CD4-positive, alpha-beta T cell (primary cell): ENCODE measurements around the gene ABR. TPM values are rescaled to one million over a fixed set of nuclear protein-coding genes. Genes with fewer than 3 reads are reported as not detected.

ENCODE experiments used
- ATAC-seq: fragments of 200-7000 bp; cut with Tn5 transposase; one replicate; pipeline ENCODE4 v1.10.0; 2022; ENCODE audit warnings: mild to moderate bottlenecking; ENCODE audit not compliant: poor library complexity
- CTCF ChIA-PET: fragments of 350-600 bp; sonication (Branson Sonifier 250); formaldehyde crosslinking; loops from one replicate; lab custom pipeline; 2021; ENCODE audit warnings: antibody characterized with exemption, inconsistent platforms; lab: Charles Lee
- POLR2A ChIA-PET: fragments of 350-600 bp; sonication (Branson Sonifier 250); formaldehyde crosslinking; loops from one replicate; lab custom pipeline; 2021; ENCODE audit warnings: antibody characterized with exemption, inconsistent platforms; lab: Charles Lee
- DNase-seq, 14 experiments: peaks; one replicate each; pipeline ENCODE4 v3.0.0-alpha.2; 2013 to 2020; ENCODE audit warnings: mixed read lengths in 2 of 14
- H3K27ac ChIP-seq, 2 donors: one replicate each; pipeline versions ENCODE4 v1.5.1 to v1.7.0; 2013; ENCODE audit warnings: low read length in 2 of 2, low read depth in 1 of 2, mild to moderate bottlenecking in 1 of 2
- H3K27me3 ChIP-seq, 2 experiments: 1 replicate in 1 of 2; 2 replicates in 1 of 2; pipeline versions ENCODE4 v1.6.1 to v1.7.0; 2013; ENCODE audit warnings: low read length in 2 of 2, control low read depth in 1 of 2, mild to moderate bottlenecking in 1 of 2, moderate library complexity in 1 of 2; ENCODE audit not compliant: insufficient read depth in 2 of 2, control insufficient read depth in 1 of 2
- H3K36me3 ChIP-seq: one replicate; pipeline ENCODE4 v1.6.1; 2013; ENCODE audit warnings: low read length, control low read depth; ENCODE audit not compliant: insufficient read depth
- H3K4me1 ChIP-seq: one replicate; pipeline ENCODE4 v1.6.1; 2013; ENCODE audit warnings: low read length, control low read depth; ENCODE audit not compliant: insufficient read depth
- H3K4me3 ChIP-seq: one replicate; pipeline ENCODE4 v1.5.1; 2013; ENCODE audit warnings: mild to moderate bottlenecking, low read length, moderate library complexity
- H3K9me3 ChIP-seq, 2 experiments: 1 replicate in 1 of 2; 2 replicates in 1 of 2; pipeline versions ENCODE4 v1.6.1 to v1.7.0; 2013; ENCODE audit warnings: low read length in 2 of 2, mild to moderate bottlenecking in 2 of 2, control low read depth in 1 of 2, moderate library complexity in 1 of 2; ENCODE audit not compliant: control insufficient read depth in 1 of 2, insufficient read depth in 1 of 2
- H3K27ac Mint-ChIP-seq: one replicate; pipeline ENCODE4 v1.8.0; 2020; ENCODE audit warnings: mixed read lengths
- H3K27me3 Mint-ChIP-seq: one replicate; pipeline ENCODE4 v1.8.0; 2021; ENCODE audit warnings: mixed read lengths
- H3K36me3 Mint-ChIP-seq: one replicate; pipeline ENCODE4 v1.8.0; 2021; ENCODE audit warnings: low read depth, mixed read lengths
- H3K4me1 Mint-ChIP-seq: one replicate; pipeline ENCODE4 v1.8.0; 2021; ENCODE audit warnings: low read depth, mixed read lengths
- H3K4me3 Mint-ChIP-seq: one replicate; pipeline ENCODE4 v1.8.0; 2020; ENCODE audit warnings: mild to moderate bottlenecking, mixed read lengths
- H3K9me3 Mint-ChIP-seq: one replicate; pipeline ENCODE4 v1.8.0; 2020; ENCODE audit warnings: mixed read lengths
- CTCF ChIP-seq: fragments of 200-600 bp; IDR thresholded peaks from one replicate; pipeline ENCODE4 v1.8.0; 2022; ENCODE audit warnings: antibody characterized with exemption, mild to moderate bottlenecking
- intact Hi-C, 2 experiments: fragments of 100-400 bp; cut with DNase I in 1 of 2; cut with micrococcal nuclease in 1 of 2; formaldehyde crosslinking; loops; one replicate each; pipeline versions ENCODE4 v1.15.1 to v1.9.0; 2023 to 2025; cut with DNase I, micrococcal nuclease
- total RNA-seq, 174 experiments: library from RNA in 2 of 174; stranded (reverse) in 2 of 174; gene quantifications; one replicate each; pipeline ENCODE4 v1.2.3 and lab custom pipeline; 2021 to 2026

The ABR gene
- total RNA-seq, 2 experiments from 2014 or later: 72.4 to 74.8 TPM

DNA sequence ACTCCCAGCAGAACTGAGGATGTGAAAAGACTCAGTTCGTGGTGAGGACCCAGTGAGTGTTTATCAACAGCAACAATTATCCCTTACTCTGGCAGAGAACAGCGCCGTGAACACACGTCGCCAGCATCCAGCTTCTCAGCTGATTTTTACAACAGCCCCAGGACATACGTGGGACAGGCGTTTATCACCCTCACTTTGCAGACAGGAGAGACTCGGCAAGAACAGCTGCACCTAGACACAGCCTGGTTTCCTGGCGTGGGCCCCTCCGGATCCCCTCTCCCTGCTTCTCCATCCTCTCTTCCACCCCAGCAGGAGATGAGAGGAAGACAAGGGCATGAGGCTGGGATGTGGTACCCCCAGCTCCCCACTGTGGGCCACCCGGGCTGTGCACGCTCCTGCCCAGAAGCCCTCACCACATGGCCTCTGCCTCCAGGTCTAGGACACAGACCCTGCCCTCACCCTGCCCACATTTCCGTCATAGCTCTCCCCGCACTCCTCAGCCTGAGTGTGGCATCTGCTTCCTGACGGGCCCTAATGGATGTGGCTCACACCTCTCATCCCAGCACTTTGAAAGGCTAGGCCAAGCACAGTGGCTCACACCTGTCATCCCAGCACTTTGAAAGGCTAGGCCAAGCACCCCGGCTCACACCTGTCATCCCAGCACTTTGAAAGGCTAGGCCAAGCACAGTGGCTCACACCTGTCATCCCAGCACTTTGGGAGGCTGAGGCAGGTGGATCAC lies 17.5 kb downstream of the ABR start:
- no peaks in the 10 kb centered on the region for H3K27me3 Mint-ChIP-seq
- no peak for TF ChIP-seq CTCF
- ATAC-seq (no peak), DNase-seq (no peak)
- CTCF ChIA-PET: no interaction called here
- intact Hi-C loops: no loop called here
- no peaks in the 10 kb centered on the region for H3K36me3 ChIP-seq
- POLR2A ChIA-PET: no interaction called here
- no peaks in the 10 kb centered on the region for H3K9me3 Mint-ChIP-seq
- H3K4me3 Mint-ChIP-seq: no peak overlapping the region
- no peak overlapping the region for H3K27ac ChIP-seq
- H3K4me1 ChIP-seq: no peaks in the 10 kb centered on the region
- H3K4me3 ChIP-seq: no peak overlapping the region
- no peaks in the 10 kb centered on the region for H3K4me1 Mint-ChIP-seq
- H3K9me3 ChIP-seq: no peaks in the 10 kb centered on the region
- no peak overlapping the region for H3K27ac Mint-ChIP-seq
- H3K36me3 Mint-ChIP-seq: no peaks in the 10 kb centered on the region
- no peaks in the 10 kb centered on the region for H3K27me3 ChIP-seq

- H3K36me3 ChIP-seq: no peaks in the 10 kb centered on the region
- no peak for ATAC-seq
- no peaks in the 10 kb centered on the region for H3K9me3 ChIP-seq
- no peak overlapping the region for H3K4me3 ChIP-seq
- DNase-seq: no peak
- no peaks in the 10 kb centered on the region for H3K27me3 ChIP-seq
- H3K4me3 Mint-ChIP-seq: no peak overlapping the region
- H3K36me3 Mint-ChIP-seq: no peaks in the 10 kb centered on the region
- H3K4me1 Mint-ChIP-seq: no peaks in the 10 kb centered on the region
- H3K9me3 Mint-ChIP-seq: no peaks in the 10 kb centered on the region
- ChIA-PET POLR2A (no interaction called here), CTCF (no interaction called here)
- no peak overlapping the region for H3K27ac Mint-ChIP-seq
- no peaks in the 10 kb centered on the region for H3K27me3 Mint-ChIP-seq
- TF ChIP-seq CTCF: no peak
- no peaks in the 10 kb centered on the region for H3K4me1 ChIP-seq
- H3K27ac ChIP-seq: no peak overlapping the region
- intact Hi-C loops: no loop called here
These were observed 19.0 kb downstream of the ABR start for GRCh38 chr17:1160591-1161390.

DNA sequence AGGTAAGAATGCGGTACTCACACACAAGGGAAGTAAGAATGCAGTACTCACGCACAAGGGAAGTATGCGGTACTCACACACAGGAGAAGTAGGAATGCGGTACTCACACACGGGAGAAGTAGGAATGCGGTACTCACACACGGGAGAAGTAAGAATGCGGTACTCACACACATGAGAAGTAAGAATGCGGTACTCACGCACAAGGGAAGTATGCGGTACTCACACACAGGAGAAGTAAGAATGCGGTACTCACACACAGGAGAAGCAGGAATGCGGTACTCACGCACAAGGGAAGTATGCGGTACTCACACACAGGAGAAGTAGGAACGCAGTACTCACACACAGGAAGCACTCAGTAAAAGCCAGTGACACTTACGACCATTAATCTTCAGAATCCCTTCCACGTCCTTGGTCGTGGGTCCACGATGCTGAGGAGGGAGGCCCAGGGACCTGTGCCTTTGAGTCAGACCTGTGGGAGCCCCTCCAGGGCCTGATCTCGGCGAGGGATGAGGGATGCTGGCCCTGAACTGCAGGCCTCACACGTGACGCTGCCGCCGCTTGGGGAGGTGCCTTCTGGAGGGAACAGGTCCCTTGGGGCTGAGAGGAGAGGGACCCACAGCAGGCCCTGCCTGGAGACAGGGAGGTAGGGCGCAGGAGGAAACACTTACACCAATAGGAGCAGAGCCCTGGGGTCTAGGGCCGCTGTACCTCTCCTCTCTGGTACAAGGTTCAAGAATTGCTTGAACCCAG lies 20.2 kb downstream of the ABR start:
- Histone ChIP-seq H3K27ac (no peak overlapping the region), H3K4me3 (no peak overlapping the region), H3K27me3 (no peaks in the 10 kb centered on the region), H3K4me1 (no peaks in the 10 kb centered on the region), H3K9me3 (no peaks in the 10 kb centered on the region), H3K36me3 (no peaks in the 10 kb centered on the region)
- intact Hi-C loops: no loop called here
- ChIA-PET POLR2A (no interaction called here), CTCF (no interaction called here)
- Mint-ChIP-seq H3K27me3 (no peaks in the 10 kb centered on the region), H3K27ac (no peak overlapping the region), H3K4me3 (no peak overlapping the region), H3K36me3 (no peaks in the 10 kb centered on the region), H3K9me3 (no peaks in the 10 kb centered on the region), H3K4me1 (no peaks in the 10 kb centered on the region)
- no peak for ATAC-seq
- DNase-seq: no peak
- no peak for TF ChIP-seq CTCF
